Activated gamma-delta T cell treated with anti-CD3 and anti-CD28 coated beads, Interleukin-2, amount 50 U/mL, for 16 hours (primary cell): ENCODE data around the gene NPY5R.

Experiments
- DNase-seq: peaks from one replicate; pipeline ENCODE4 v3.0.0-alpha.2; 2020; ENCODE audit warnings: low read depth

NPY5R gene

GRCh38 chr4:163384926-163385325, 41.2 kb downstream of the NPY5R start:
- DNase-seq = no peak

GRCh38 chr4:163385466-163385865, 41.8 kb downstream of the NPY5R start:
- no peak for DNase-seq

- DNase-seq = no peak
Observed at GRCh38 chr4:163391756-163392155, 48.1 kb downstream of the NPY5R start.

- DNase-seq = no peak
Observed at GRCh38 chr4:163392328-163392727, 48.6 kb downstream of the NPY5R start.

DNA sequence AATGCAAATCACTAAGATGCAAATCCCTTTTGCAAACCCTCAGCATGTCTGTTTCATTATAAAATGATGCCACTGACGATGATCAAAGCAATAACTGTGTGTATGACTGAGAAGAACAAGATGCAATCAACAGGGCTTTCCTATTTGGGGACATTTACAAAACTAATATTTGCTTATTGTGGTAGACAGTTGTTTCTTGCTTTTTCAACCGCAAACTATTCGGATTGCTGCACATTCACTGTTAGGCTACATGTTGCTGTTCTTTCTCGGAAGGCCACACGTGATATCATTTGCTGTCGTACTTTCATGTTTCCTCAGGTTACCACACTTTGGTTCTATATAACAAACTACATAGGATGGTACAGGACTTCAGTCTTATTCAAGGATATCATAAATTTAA, 49.8 kb downstream of the NPY5R start:
- no peak for DNase-seq

DNA sequence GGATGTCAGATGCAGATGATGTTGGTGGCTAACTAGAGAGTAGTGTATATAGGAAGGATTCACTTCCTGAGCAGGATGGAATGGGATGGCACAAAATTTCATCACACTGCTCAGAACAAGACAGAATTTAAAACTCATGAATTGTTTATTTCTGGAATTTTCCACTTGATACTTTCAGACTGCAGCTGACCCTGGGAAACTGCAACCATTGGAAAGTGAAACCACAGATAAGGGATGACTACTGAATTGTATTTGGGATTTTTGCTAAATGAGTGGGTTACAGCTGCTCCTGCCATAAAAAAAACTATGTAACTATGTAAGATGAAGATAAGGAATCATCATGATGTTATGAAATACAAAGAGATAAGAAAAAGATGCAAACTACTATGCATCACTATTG, 51.4 kb downstream of the NPY5R start:
- no peak for DNase-seq

DNA sequence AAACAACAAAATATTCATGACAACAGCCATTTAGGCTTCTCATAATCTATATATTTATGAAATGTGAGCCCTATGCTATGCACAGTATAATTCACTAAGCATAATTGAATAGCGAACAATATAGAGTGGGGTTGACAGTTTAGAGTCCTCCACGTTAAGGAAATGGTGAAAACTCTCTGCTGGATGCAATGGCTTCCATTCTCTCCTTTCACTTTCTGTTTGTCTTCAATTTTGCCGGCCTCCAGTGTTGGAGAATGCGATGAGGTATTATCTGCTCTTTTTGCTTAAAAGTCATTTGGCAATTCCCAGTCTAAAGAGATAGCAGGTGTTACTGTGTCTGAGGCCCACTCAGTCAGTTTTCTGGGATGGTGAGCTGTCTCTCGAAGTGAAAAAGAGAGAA, 52.1 kb downstream of the NPY5R start:
- no peak for DNase-seq

DNA sequence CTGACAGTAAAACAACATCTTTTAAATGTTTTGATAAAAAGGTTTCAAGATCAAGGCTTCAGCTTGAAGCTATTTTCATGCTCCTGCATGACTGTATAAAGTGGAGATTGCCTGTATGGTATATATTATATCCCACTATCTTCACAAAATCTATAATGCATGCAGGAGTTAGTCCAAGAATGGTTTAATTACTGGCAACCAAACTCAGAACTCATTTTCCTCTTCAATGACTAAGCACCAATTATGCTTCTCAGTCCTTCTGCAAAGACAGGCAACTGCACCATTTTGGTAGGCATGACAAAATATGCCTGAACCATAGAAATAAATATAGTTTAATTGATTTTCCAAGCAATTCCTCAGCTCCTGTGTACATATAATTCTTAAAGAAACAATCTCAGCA, 54.5 kb downstream of the NPY5R start:
- no peak for DNase-seq

GRCh38 chr4:163400911-163401310, 57.2 kb downstream of the NPY5R start:
- no peak for DNase-seq
